ENCODE measurements around the gene AZU1.

AZU1 gene

DNA sequence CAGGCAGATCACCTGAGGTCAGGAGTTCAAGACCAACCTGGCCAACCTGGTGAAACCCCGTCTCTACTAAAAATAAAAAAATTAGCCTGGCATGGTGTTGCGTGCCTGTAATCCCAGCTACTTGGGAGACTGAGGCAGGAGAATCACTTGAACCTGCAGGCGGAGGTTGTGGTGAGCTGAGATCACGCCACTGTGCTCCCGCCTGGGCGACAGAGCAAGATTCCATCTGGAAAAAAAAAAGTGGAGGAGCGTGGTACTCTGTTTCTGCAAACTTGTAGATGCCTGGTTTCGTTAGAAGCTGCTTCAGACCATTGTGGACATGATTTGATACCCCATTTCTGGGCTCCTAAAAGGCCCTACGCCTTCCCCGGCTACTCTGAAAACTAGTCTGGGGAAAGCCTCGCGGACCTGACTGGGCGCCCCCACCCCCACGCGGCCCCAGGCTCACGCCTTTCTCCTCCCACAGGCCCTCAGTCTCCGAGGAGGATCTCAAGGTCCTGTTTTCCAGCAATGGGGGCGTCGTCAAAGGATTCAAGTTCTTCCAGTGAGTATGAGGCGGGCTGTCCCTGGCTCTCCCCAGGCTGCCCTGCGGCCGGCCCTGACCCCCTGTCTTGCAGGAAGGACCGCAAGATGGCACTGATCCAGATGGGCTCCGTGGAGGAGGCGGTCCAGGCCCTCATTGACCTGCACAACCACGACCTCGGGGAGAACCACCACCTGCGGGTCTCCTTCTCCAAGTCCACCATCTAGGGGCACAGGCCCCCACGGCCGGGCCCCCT, 17.4 kb upstream of the AZU1 start:
- CTCF ChIA-PET: interaction anchor here (0.6 to 1.2 kb wide), 3 partner anchors 27 to 67 kb away, joined by 3 to 5 read pairs (median 3); no protein-coding TSS in a partner anchor
- Histone ChIP-seq H3K4me1 (ENCODE audit: control insufficient read depth, insufficient read depth, low read length) (no peaks in the 10 kb centered on the region), H3K27ac (ENCODE audit: extremely low read depth, low read depth, low read length) (peak overlapping the region; percentile 24; the same call in 1 of the 2 replicates), H3K4me3 (ENCODE audit: low read depth, low read length) (no peak overlapping the region), H3K36me3 (ENCODE audit: control insufficient read depth in 2 of 2, insufficient read depth in 1 of 2, low read length in 2 of 2) (peaks cover 25 to 79% of the 10 kb centered on the region in 2 experiments; a peak in 2 of 3 replicates), H3K9me3 (ENCODE audit: control insufficient read depth, insufficient read depth, low read depth, low read length) (no peaks in the 10 kb centered on the region)
- POLR2A ChIA-PET: interaction anchor here (0.5 to 1.1 kb wide), 4 partner anchors 9 to 50 kb away, joined by 3 to 5 read pairs (median 4); no protein-coding TSS in a partner anchor
- peak; percentile 51 for TF ChIP-seq ZFHX2 (tag by site-specific recombination; conservative IDR thresholded peaks at IDR 0.05)
- TF ChIP-seq GLIS1 (tag by site-specific recombination; IDR thresholded peaks at IDR 0.05): peak; percentile 20; the same call in 1 of the 2 replicates
- peak; percentile 42; the same call in 1 of the 2 replicates for TF ChIP-seq PATZ1 (tag by site-specific recombination; IDR thresholded peaks at IDR 0.05)
- 0 out of 2 replicates have a peak, but pooled peaks have one; percentile 32 for TF ChIP-seq EGR2 (tag by site-specific recombination; IDR thresholded peaks at IDR 0.05; ENCODE audit: low read depth)
- 0 out of 2 replicates have a peak, but pooled peaks have one; percentile 25 for TF ChIP-seq ZNF600 (tag by site-specific recombination; IDR thresholded peaks at IDR 0.05)
- TF ChIP-seq, protein P1, sequence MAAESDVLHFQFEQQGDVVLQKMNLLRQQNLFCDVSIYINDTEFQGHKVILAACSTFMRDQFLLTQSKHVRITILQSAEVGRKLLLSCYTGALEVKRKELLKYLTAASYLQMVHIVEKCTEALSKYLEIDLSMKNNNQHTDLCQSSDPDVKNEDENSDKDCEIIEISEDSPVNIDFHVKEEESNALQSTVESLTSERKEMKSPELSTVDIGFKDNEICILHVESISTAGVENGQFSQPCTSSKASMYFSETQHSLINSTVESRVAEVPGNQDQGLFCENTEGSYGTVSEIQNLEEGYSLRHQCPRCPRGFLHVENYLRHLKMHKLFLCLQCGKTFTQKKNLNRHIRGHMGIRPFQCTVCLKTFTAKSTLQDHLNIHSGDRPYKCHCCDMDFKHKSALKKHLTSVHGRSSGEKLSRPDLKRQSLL (tag by site-specific recombination; IDR thresholded peaks at IDR 0.05): no peak
- TF ChIP-seq ZNF785 (tag by site-specific recombination; IDR thresholded peaks at IDR 0.05): no peak

DNA sequence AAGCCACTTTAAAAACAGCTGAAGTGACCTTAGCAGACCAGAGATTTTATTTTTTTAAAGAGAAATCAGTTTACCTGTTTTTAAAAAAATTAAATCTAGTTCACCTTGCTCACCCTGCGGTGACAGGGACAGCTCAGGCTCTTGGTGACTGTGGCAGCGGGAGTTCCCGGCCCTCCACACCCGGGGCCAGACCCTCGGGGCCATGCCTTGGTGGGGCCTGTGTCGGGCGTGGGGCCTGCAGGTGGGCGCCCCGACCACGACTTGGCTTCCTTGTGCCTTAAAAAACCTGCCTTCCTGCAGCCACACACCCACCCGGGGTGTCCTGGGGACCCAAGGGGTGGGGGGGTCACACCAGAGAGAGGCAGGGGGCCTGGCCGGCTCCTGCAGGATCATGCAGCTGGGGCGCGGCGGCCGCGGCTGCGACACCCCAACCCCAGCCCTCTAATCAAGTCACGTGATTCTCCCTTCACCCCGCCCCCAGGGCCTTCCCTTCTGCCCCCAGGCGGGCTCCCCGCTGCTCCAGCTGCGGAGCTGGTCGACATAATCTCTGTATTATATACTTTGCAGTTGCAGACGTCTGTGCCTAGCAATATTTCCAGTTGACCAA, 16.7 kb upstream of the AZU1 start:
- Histone ChIP-seq H3K27ac (ENCODE audit: extremely low read depth, low read depth, low read length) (peak overlapping the region; percentile 24; the same call in 1 of the 2 replicates), H3K36me3 (ENCODE audit: control insufficient read depth in 2 of 2, insufficient read depth in 1 of 2, low read length in 2 of 2) (peaks cover 28 to 72% of the 10 kb centered on the region in 2 experiments; a peak in 2 of 3 replicates)
- TF ChIP-seq PATZ1 (tag by site-specific recombination; IDR thresholded peaks at IDR 0.05) (peak; percentile 30; the same call in 1 of the 2 replicates), GLIS2 (tag by site-specific recombination; IDR thresholded peaks at IDR 0.05) (no peak), PRDM10 (tag by site-specific recombination; IDR thresholded peaks at IDR 0.05) (no peak)

More for the DNA sequence above, 16.7 kb upstream of the AZU1 start:
- H3K9me3 ChIP-seq (ENCODE audit: control insufficient read depth, insufficient read depth, low read depth, low read length): no peaks in the 10 kb centered on the region
- no peak overlapping the region for H3K4me3 ChIP-seq (ENCODE audit: low read depth, low read length)
- CTCF ChIA-PET: interaction anchor here (0.6 to 1.2 kb wide), 2 partner anchors 27 to 66 kb away, joined by 3 read pairs; no protein-coding TSS in a partner anchor
- no peaks in the 10 kb centered on the region for H3K4me1 ChIP-seq (ENCODE audit: control insufficient read depth, insufficient read depth, low read length)
- POLR2A ChIA-PET: interaction anchor here (1.1 kb wide), 1 partner anchor 10 kb away, joined by 5 read pairs; no protein-coding TSS in a partner anchor

All from HEK293 (cell line).